ENCODE data around the gene DNAH17. TPM values are rescaled to one million over a fixed set of nuclear protein-coding genes. Genes with fewer than 3 reads are reported as not detected.
A peak's percentile ranks its signal among the peaks of the same experiment; 100 is the strongest.

Gene DNAH17
- total RNA-seq, 3 donors from 2014 or later (not counting 1 experiment from before 2014, with no cell fraction given), result 0.16 to 0.25 (median 0.24) TPM

DNA sequence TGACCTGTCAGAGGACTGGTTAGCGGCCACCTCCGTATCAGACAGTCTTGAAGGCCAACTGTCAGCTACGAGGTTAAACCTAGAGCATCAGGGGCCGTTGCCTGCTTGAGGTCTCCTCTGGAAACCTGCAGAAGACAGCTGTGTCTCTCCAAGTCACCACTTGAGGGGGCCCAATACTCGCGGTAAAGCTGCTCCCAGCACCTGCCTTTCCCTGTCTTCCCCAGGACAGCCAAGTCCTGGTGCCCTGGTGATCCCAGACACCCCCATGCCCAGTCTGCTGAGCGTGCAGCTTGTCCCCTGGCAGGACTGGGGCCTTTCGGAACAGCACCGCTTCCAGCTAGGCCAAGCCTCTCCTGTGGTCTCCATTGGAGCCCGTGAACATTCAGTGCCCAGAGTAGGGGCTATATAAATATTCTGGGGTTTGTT lies 80.1 kb downstream of the DNAH17 start:
- peak in 2 of 3 donors; percentile 64 to 65 for ATAC-seq
- H3K4me1 ChIP-seq (ENCODE audit: control insufficient read depth, insufficient read depth, low read length), result no peaks in the 10 kb centered on the region
- H3K27me3 ChIP-seq (ENCODE audit: control insufficient read depth, insufficient read depth, low read length), result no peaks in the 10 kb centered on the region
- DNase-seq, result peak in 1 of 2 donors; percentile 75
- intact Hi-C loops (cut with micrococcal nuclease), result loop anchor here (1.0 kb wide), 2 partner anchors 302 to 474 kb away; no protein-coding TSS in a partner anchor
- H3K27me3 Mint-ChIP-seq (ENCODE audit: low read depth in 2 of 2), result no peaks in the 10 kb centered on the region
- WGBS (ENCODE audit: insufficient coverage), result 33% methylated on average over 10 of the region's 10 CpGs
- no peaks in the 10 kb centered on the region for H3K9me3 ChIP-seq (ENCODE audit: control insufficient read depth, insufficient read depth, low read length)
- TF ChIP-seq, protein P1, sequence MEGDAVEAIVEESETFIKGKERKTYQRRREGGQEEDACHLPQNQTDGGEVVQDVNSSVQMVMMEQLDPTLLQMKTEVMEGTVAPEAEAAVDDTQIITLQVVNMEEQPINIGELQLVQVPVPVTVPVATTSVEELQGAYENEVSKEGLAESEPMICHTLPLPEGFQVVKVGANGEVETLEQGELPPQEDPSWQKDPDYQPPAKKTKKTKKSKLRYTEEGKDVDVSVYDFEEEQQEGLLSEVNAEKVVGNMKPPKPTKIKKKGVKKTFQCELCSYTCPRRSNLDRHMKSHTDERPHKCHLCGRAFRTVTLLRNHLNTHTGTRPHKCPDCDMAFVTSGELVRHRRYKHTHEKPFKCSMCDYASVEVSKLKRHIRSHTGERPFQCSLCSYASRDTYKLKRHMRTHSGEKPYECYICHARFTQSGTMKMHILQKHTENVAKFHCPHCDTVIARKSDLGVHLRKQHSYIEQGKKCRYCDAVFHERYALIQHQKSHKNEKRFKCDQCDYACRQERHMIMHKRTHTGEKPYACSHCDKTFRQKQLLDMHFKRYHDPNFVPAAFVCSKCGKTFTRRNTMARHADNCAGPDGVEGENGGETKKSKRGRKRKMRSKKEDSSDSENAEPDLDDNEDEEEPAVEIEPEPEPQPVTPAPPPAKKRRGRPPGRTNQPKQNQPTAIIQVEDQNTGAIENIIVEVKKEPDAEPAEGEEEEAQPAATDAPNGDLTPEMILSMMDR (IDR thresholded peaks at IDR 0.05), result peak; percentile 34
- no peaks in the 10 kb centered on the region for H3K36me3 Mint-ChIP-seq
- H3K4me3 Mint-ChIP-seq, result no peak overlapping the region
- H3K4me3 ChIP-seq (ENCODE audit: low read length), result no peak overlapping the region
- no peak overlapping the region for H3K27ac ChIP-seq (ENCODE audit: low read length)
- no peaks in the 10 kb centered on the region for H3K9me3 Mint-ChIP-seq
- H3K27ac Mint-ChIP-seq, result no peak overlapping the region
- no peaks in the 10 kb centered on the region for H3K36me3 ChIP-seq (ENCODE audit: control insufficient read depth, insufficient read depth, low read length)
- H3K4me1 Mint-ChIP-seq, result no peaks in the 10 kb centered on the region

- 90% methylated on average over 4 of the region's 6 CpGs for WGBS (ENCODE audit: insufficient coverage)
- TF ChIP-seq, protein P1 (IDR thresholded peaks at IDR 0.05), result no peak
- intact Hi-C loops (cut with micrococcal nuclease), result no loop called here
Measured at GRCh38 chr17:78496311-78496710, 80.9 kb downstream of the DNAH17 start.

DNA sequence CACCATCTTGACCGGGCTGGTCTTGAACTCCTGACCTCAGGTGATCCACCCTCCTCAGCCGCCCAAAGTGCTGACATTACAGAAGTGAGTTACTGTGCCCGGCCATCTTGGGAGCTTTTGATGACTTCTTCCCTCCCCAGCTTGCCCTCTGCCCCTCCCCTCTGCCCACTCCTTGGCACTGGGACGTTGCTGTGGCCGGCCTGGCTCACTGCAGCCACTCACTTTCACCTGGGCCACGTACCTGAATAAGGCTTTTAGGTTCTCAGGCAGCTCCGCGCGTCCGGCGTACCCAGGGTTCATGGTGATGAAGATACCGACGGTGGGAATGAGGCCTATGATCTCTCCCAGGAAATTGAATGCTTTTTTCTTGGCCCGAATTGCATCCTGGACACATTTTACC lies 81.6 kb downstream of the DNAH17 start:
- Histone ChIP-seq H3K27ac (ENCODE audit: low read length) (no peak overlapping the region), H3K4me1 (ENCODE audit: control insufficient read depth, insufficient read depth, low read length) (no peaks in the 10 kb centered on the region), H3K9me3 (ENCODE audit: control insufficient read depth, insufficient read depth, low read length) (no peaks in the 10 kb centered on the region), H3K4me3 (ENCODE audit: low read length) (no peak overlapping the region), H3K27me3 (ENCODE audit: control insufficient read depth, insufficient read depth, low read length) (no peaks in the 10 kb centered on the region), H3K36me3 (ENCODE audit: control insufficient read depth, insufficient read depth, low read length) (no peaks in the 10 kb centered on the region)
- peaks cover 0 to 2% of the 10 kb centered on the region in 2 donors for H3K27me3 Mint-ChIP-seq (ENCODE audit: low read depth in 2 of 2)
- DNase-seq (no peak), ATAC-seq (no peak)
- no peaks in the 10 kb centered on the region for H3K4me1 Mint-ChIP-seq
- no peak overlapping the region for H3K27ac Mint-ChIP-seq
- TF ChIP-seq, protein P1 (IDR thresholded peaks at IDR 0.05), result no peak
- no peaks in the 10 kb centered on the region for H3K36me3 Mint-ChIP-seq
- no peak overlapping the region for H3K4me3 Mint-ChIP-seq
- no peaks in the 10 kb centered on the region for H3K9me3 Mint-ChIP-seq
- WGBS (ENCODE audit: insufficient coverage), result 89% methylated on average over 14 of the region's 14 CpGs
- intact Hi-C loops (cut with micrococcal nuclease), result no loop called here

More at GRCh38 chr17:78496311-78496710, 80.9 kb downstream of the DNAH17 start:
- no peak overlapping the region for H3K27ac Mint-ChIP-seq
- no peaks in the 10 kb centered on the region for H3K4me1 ChIP-seq (ENCODE audit: control insufficient read depth, insufficient read depth, low read length)
- no peaks in the 10 kb centered on the region for H3K36me3 Mint-ChIP-seq
- no peak overlapping the region for H3K4me3 ChIP-seq (ENCODE audit: low read length)
- H3K4me1 Mint-ChIP-seq, result no peaks in the 10 kb centered on the region
- ATAC-seq, result no peak
- H3K4me3 Mint-ChIP-seq, result no peak overlapping the region
- DNase-seq, result no peak
- H3K9me3 ChIP-seq (ENCODE audit: control insufficient read depth, insufficient read depth, low read length), result no peaks in the 10 kb centered on the region
- no peak overlapping the region for H3K27ac ChIP-seq (ENCODE audit: low read length)
- peaks cover 0 to 2% of the 10 kb centered on the region in 2 donors for H3K27me3 Mint-ChIP-seq (ENCODE audit: low read depth in 2 of 2)
- no peaks in the 10 kb centered on the region for H3K36me3 ChIP-seq (ENCODE audit: control insufficient read depth, insufficient read depth, low read length)
- no peaks in the 10 kb centered on the region for H3K27me3 ChIP-seq (ENCODE audit: control insufficient read depth, insufficient read depth, low read length)
- no peaks in the 10 kb centered on the region for H3K9me3 Mint-ChIP-seq

GRCh38 chr17:78494696-78495330 lies 82.4 kb downstream of the DNAH17 start:
- intact Hi-C loops (cut with micrococcal nuclease), result no loop called here
- Mint-ChIP-seq H3K4me1 (no peaks in the 10 kb centered on the region), H3K27me3 (ENCODE audit: low read depth in 2 of 2) (peaks cover 0 to 2% of the 10 kb centered on the region in 2 donors), H3K36me3 (no peaks in the 10 kb centered on the region), H3K9me3 (no peaks in the 10 kb centered on the region), H3K27ac (no peak overlapping the region), H3K4me3 (no peak overlapping the region)
- no peak for DNase-seq
- WGBS (ENCODE audit: insufficient coverage), result 85% methylated on average over 22 of the region's 22 CpGs
- TF ChIP-seq, protein P1 (IDR thresholded peaks at IDR 0.05), result no peak
- H3K27me3 ChIP-seq (ENCODE audit: control insufficient read depth, insufficient read depth, low read length), result no peaks in the 10 kb centered on the region
- H3K4me1 ChIP-seq (ENCODE audit: control insufficient read depth, insufficient read depth, low read length), result no peaks in the 10 kb centered on the region
- no peak for ATAC-seq
- H3K36me3 ChIP-seq (ENCODE audit: control insufficient read depth, insufficient read depth, low read length), result no peaks in the 10 kb centered on the region
- H3K9me3 ChIP-seq (ENCODE audit: control insufficient read depth, insufficient read depth, low read length), result no peaks in the 10 kb centered on the region
- H3K4me3 ChIP-seq (ENCODE audit: low read length), result no peak overlapping the region
- H3K27ac ChIP-seq (ENCODE audit: low read length), result no peak overlapping the region
